Upper lobe of left lung (tissue), 4 donors: ENCODE measurements around the gene CCL11.
"Not testable (repeated sequence)": the region's sequence is repeated elsewhere in the genome, so short reads cannot be mapped to it uniquely, and the experiment has no call there.

Experiments
- EP300 ChIP-seq, 4 donors: sonication (generic); formaldehyde crosslinking; IDR thresholded peaks; one replicate each; pipeline ENCODE4 v1.5.1; 2017; ENCODE audit warnings: antibody characterized with exemption in 4 of 4, control low read depth in 2 of 4
- POLR2AphosphoS5 ChIP-seq, 2 donors: sonication (generic); formaldehyde crosslinking; IDR thresholded peaks; one replicate each; pipeline ENCODE4 v1.5.1; 2017; ENCODE audit warnings: antibody characterized with exemption in 2 of 2

DNA sequence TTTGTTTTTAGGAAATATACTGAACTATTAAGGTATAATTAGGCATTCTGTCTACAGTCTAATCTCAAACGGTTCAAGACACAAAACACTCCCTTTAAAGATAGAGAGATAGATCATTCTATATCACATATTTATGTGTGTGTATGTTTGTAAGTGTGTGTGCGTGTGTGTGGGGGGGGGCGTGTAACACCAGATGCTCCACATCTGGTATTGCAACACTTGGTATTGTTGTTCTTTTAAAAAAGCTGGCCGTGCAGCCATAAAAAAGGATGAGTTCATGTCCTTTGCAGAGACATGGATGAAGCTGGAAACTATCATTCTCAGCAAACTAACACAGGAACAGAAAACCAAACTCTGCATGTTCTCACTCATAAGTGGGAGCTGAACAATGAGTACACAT, 42.0 kb downstream of the CCL11 start:
- not testable (repeated sequence) for TF ChIP-seq POLR2AphosphoS5, EP300 (IDR thresholded peaks at IDR 0.05)
